Right forelimb (tissue), 1 donor: ENCODE results near the gene COBL.

Source experiments
- DNase-seq: peaks from one replicate; pipeline ENCODE4 v3.0.0-alpha.2; 2018

The COBL gene

DNA sequence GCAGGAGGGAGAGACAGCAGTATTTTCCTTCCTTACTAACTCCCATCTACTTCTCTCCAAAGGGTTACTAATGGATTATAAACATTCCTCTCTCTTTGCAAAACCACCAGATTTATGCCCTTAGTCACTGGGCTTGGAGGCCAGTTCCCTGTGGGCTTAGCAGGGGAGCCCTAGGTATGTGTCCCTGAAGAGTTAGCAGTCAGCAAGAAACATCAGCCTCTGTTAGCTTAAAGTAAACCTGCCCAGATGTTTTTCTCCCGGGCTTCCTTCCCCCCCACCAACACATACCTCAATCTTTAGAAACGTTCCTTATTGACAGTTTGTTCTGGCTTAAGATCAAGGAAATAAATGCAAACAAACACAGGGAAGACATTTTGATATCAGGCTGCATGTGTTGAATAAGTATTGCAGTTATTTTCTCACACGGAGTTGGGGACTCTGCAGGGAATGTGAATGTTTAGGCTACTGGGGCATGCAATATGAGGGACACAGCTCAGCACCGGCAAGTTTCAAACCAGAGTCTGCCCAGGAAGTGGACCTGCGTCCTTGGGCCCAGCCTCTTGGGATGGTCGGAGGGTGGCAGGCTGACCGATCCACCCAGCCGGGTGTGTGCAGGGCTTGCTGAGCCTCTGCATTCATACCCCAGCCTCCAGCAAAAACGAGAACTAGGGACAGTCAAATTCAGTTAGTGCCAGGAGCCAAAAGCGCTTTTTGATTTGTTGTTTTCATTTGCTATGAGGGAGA is 281.9 kb downstream of the COBL start:
- DNase-seq: peak; percentile 32

DNA sequence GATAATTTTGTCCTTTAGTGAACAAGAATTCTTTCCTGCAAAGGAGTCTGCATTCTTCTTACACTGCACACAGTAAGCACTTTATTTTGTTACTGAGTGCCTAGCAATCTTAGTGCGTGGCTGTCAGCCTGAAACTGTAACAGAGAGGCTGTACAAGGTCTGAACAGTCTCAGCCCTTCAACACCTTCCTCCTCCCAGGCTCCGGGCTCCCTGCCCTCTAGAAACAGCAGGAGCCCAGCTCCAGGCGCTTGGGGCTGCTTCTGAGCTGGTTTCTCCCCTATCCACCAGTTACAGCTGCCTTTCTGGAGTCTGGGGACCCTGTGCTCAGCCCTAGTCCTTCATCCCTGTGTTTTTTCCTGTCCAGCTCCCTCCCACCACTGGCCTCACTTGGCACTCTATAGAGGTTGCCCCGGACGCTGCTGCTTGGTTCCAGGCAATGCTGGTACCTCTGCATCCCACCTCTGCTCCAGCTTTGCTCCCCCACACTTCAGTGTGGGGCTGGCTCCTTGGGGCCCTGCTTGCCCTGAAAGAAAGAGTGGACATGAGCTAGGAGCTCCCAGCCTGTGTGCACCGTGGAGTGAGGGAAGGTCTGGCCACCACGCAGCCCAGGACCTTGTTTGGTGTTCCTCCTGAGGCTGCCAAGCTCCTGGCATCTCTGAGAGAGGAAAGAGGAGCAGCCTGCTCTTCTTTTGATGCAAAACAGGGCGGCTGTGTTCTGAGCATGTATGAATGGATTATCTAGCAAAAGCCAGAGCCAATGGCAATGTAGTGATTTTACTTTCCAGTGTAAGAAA is 282.7 kb downstream of the COBL start:
- peak; percentile 37 for DNase-seq

GRCh38 chr7:51031791-51032515 is 284.7 kb downstream of the COBL start:
- peak; percentile 34 for DNase-seq

DNA sequence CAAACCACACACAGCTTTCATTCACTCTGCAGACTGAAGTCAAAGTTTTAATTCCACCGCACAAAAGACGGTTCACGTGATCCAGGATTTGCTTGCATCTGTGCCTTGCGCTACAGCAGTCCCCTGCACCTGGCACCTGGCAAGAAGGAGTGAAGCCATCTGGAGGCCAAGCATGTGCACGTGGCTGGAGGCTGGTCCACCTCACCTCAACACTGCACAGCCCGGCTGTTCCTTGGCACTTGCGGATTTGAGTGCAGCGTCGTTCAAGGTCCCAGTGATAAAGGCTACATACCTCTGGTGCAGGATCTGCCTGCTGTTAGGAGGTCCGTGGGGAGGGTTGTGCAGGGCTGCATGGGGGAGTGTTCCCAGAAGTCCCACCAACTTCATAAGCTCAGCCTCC is 285.4 kb downstream of the COBL start:
- DNase-seq: peak; percentile 27

GRCh38 chr7:51029701-51030191 is 286.9 kb downstream of the COBL start:
- peak; percentile 35 for DNase-seq

GRCh38 chr7:51029131-51029530 is 287.5 kb downstream of the COBL start:
- peak; percentile 36 for DNase-seq

GRCh38 chr7:51027935-51028830 is 288.4 kb downstream of the COBL start:
- DNase-seq: peak; percentile 32

- DNase-seq: no peak
These were observed 289.3 kb downstream of the COBL start for GRCh38 chr7:51027106-51027934.

- DNase-seq: peak; percentile 30
These were observed 290.3 kb downstream of the COBL start for GRCh38 chr7:51026341-51026740.

- peak; percentile 11 for DNase-seq
These were observed 290.9 kb downstream of the COBL start for GRCh38 chr7:51025668-51026067.

GRCh38 chr7:51024867-51025266 is 291.7 kb downstream of the COBL start:
- DNase-seq: peak; percentile 19

DNA sequence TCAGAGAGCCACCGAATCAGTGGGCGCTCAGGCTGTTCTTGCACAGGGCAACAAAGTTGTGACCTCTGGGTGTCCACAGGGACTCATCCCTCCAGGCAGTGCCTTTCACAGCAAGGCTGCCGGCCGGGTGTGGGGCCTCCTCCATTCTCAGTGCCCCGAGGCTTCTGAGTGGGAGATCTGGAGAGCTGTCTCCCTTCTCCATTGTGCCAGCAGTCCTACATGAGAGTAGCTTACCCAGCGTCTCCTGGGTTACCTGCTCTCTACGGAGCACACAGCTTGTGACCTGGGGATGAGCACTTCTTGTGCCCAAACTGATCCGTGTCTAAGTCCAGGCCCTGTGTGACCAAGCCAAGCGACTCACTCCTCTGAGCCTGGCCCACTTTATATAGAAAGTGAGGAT is 293.1 kb downstream of the COBL start:
- DNase-seq: peak; percentile 10

DNA sequence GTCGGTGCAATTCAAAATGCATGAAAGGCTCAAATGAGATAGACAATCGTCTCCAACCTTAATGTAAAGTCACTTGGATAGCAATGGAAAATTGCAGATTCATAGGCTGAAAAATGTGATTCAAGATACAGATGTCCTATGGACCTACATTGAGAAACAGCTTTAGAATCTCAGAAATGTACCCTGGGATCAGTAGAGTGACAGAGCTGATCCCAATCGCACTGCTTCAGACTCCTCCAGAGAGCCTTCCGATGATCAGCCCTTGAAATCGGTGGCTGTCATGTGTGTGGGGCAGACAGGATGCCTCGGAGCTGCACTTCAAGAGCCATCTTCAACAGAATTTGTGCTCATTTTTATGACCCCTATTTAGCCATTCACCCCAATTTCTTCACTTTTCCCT is 293.8 kb downstream of the COBL start:
- peak; percentile 30 for DNase-seq

- DNase-seq: peak; percentile 20
These were observed 294.6 kb downstream of the COBL start for GRCh38 chr7:51021906-51022570.

- no peak for DNase-seq
These were observed 295.7 kb downstream of the COBL start for GRCh38 chr7:51020944-51021343.

GRCh38 chr7:51019891-51020870 is 296.4 kb downstream of the COBL start:
- DNase-seq: peak; percentile 28

DNA sequence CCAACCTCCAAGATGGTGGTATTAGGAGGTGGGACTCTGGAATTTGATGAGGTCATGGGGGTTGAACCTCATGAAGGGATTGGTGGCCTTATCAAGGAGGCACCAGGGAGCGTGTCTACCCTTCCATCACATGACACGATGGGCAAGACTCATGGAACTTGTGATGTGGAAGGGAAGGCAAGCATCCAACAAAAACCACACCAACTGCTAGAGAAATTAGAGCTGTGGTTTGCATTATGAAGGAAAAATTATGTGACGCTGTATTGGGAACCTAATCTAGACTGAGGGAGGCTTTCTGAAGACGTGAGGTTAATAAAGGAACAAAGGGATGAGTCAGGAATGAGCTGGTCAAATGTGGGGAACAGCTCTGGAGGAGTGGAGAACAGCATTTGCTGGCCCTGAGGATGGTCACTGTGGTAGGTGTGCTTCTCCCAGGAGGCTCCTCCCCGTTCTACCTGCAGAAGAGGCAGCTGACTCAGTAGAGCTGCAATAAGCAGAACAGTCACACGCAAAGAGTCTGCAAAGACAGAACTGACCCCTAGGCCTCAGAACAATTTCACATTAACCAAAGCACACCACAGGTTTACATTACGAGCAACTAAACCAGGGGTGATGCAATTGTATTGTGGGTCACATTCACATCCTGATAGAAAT is 297.3 kb downstream of the COBL start:
- peak; percentile 11 for DNase-seq

GRCh38 chr7:51017576-51018535 is 298.8 kb downstream of the COBL start:
- DNase-seq: no peak
